SU-DHL-6 (cell line): ENCODE results near the gene KREMEN1.

Source experiments
- EZH2phosphoT487 ChIP-seq: fragments of 200-600 bp; sonication (generic), shearing (Covaris generic); conservative IDR thresholded peaks from 2 replicates; pipeline ENCODE4 v1.6.1; 2018; ENCODE audit warnings: mild to moderate bottlenecking, antibody characterized with exemption, low read length, moderate library complexity, mixed read lengths
- TF ChIP-seq, protein P1 (sequence below): fragments of 200-600 bp; sonication (generic); IDR thresholded peaks from one replicate; pipeline ENCODE4 v1.5.1; 2017; ENCODE audit warnings: antibody characterized with exemption, mild to moderate bottlenecking, low read length, moderate library complexity; ENCODE audit not compliant: insufficient read depth, poor library complexity, severe bottlenecking

DNA sequence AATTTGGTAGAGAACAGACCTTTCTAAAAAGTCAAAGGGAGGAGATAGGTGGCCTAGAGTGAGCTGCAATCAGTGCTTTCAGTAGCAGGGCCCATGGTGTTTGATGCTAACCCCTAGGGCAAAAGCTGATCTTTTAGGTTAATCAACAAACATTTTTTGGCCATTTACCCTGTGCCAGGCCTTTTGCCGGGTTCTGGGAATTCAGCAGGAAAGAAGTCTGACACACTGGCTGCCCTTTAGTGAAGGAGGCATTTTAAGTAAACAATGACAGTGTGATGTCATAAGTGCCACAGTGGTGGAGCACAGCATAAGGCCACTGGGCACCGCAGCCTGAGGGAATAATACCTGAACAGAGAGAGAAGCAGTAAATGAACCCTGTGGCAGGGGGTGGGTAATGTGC is 40.3 kb upstream of the KREMEN1 start:
- TF ChIP-seq, protein P1, sequence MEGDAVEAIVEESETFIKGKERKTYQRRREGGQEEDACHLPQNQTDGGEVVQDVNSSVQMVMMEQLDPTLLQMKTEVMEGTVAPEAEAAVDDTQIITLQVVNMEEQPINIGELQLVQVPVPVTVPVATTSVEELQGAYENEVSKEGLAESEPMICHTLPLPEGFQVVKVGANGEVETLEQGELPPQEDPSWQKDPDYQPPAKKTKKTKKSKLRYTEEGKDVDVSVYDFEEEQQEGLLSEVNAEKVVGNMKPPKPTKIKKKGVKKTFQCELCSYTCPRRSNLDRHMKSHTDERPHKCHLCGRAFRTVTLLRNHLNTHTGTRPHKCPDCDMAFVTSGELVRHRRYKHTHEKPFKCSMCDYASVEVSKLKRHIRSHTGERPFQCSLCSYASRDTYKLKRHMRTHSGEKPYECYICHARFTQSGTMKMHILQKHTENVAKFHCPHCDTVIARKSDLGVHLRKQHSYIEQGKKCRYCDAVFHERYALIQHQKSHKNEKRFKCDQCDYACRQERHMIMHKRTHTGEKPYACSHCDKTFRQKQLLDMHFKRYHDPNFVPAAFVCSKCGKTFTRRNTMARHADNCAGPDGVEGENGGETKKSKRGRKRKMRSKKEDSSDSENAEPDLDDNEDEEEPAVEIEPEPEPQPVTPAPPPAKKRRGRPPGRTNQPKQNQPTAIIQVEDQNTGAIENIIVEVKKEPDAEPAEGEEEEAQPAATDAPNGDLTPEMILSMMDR: no peak
- TF ChIP-seq EZH2phosphoT487: no peak
